GM12878 (cell line): ENCODE measurements around the gene GLI2. TPM values are rescaled to one million over a fixed set of nuclear protein-coding genes. Genes with fewer than 3 reads are reported as not detected.

Source experiments
- ATAC-seq: fragments of 200-7000 bp; cut with Tn5 transposase; 3 replicates; pipeline ENCODE4 v1.9.1; 2020; ENCODE audit warnings: mild to moderate bottlenecking, moderate library complexity
- BruUV-seq: library from RNA; stranded (reverse); fragments of 400-500 nt; replicated peaks from 2 replicates; lab custom pipeline; 2021; lab: Mats Ljungman, UMichigan
- CTCF ChIA-PET: fragments of 300-600 bp; sonication (Branson Sonifier 250); formaldehyde crosslinking; extraction: SDS; loops from one replicate; lab custom pipeline; 2021; ENCODE audit warnings: inconsistent platforms; lab: Yijun Ruan, JAX
- POLR2A ChIA-PET: fragments of 350-600 bp; formaldehyde crosslinking; extraction: SDS; loops from one replicate; lab custom pipeline; 2021; ENCODE audit warnings: inconsistent platforms; lab: Charles Lee
- RAD21 ChIA-PET: fragments of 300-600 bp; sonication (Branson Sonifier 250); formaldehyde crosslinking; loops from one replicate; lab custom pipeline; 2023; ENCODE audit warnings: antibody characterized with exemption; ENCODE audit not compliant: unreplicated experiment; lab: Charles Lee
- SMC1A ChIA-PET: fragments of 300-600 bp; sonication (Branson Sonifier 250); formaldehyde crosslinking; loops from one replicate; lab custom pipeline; 2023; ENCODE audit not compliant: unreplicated experiment, uncharacterized antibody; lab: Charles Lee
- DNase-seq: peaks from one replicate; pipeline ENCODE4 v3.0.0-alpha.2; 2011; ENCODE audit warnings: low read depth, low spot score
- FAIRE-seq: peaks from 3 replicates; lab custom pipeline; 2011; peaks lifted over from hg19 to GRCh38; lab: Jason Lieb, UNC
- H2AFZ ChIP-seq: 2 replicates; pipeline ENCODE4 v1.6.0; 2011; ENCODE audit warnings: low read depth, low read length, control low read depth; ENCODE audit not compliant: control insufficient read depth
- H3K27ac ChIP-seq: 2 replicates; pipeline ENCODE4 v1.5.1; 2011; ENCODE audit warnings: control low read depth; ENCODE audit not compliant: control insufficient read depth, insufficient read depth
- H3K27me3 ChIP-seq, 2 experiments: replicated peaks in 1 of 2; 2 replicates each; pipeline versions ENCODE4 v1.6.0 to v1.6.1; 2011; ENCODE audit warnings: low read length in 1 of 2; ENCODE audit not compliant: control insufficient read depth in 2 of 2, insufficient read depth in 2 of 2
- H3K36me3 ChIP-seq, 2 experiments: 2 replicates each; pipeline ENCODE4 v1.5.1; 2011; ENCODE audit warnings: low read length in 1 of 2; ENCODE audit not compliant: control insufficient read depth in 2 of 2, insufficient read depth in 2 of 2
- H3K4me1 ChIP-seq: 2 replicates; pipeline ENCODE4 v1.6.1; 2011; ENCODE audit warnings: mild to moderate bottlenecking, low read length, moderate library complexity, mixed read lengths; ENCODE audit not compliant: control insufficient read depth, insufficient read depth
- H3K4me2 ChIP-seq: 2 replicates; pipeline ENCODE4 v1.6.0; 2011; ENCODE audit warnings: control low read depth; ENCODE audit not compliant: control insufficient read depth, insufficient read depth
- H3K4me3 ChIP-seq: fragments of 200-600 bp; sonication (generic); 2 replicates; pipeline ENCODE4 v1.5.1; 2016
- H3K79me2 ChIP-seq: 2 replicates; pipeline ENCODE4 v1.6.0; 2011; ENCODE audit warnings: low read length; ENCODE audit not compliant: control insufficient read depth, insufficient read depth
- H3K9ac ChIP-seq: 2 replicates; pipeline ENCODE4 v1.8.0; 2011; ENCODE audit warnings: low read length, control low read depth, mixed read lengths; ENCODE audit not compliant: control insufficient read depth, insufficient read depth
- H3K9me3 ChIP-seq: replicated peaks from 3 replicates; pipeline ENCODE4 v1.5.1; 2011; ENCODE audit warnings: mild to moderate bottlenecking, low read length; ENCODE audit not compliant: control insufficient read depth, insufficient read depth
- H4K20me1 ChIP-seq: 2 replicates; pipeline ENCODE4 v1.6.0; 2011; ENCODE audit not compliant: control insufficient read depth, insufficient read depth
- BCL11A ChIP-seq: IDR thresholded peaks from 2 replicates; pipeline ENCODE4 v1.6.1; 2011; ENCODE audit warnings: low read depth, low read length
- DPF2 ChIP-seq: fragments of 450-650 bp; IDR thresholded peaks from 2 replicates; pipeline ENCODE4 v1.6.1; 2017; ENCODE audit warnings: mild to moderate bottlenecking
- MTA2 ChIP-seq: fragments of 450-650 bp; IDR thresholded peaks from 2 replicates; pipeline ENCODE4 v1.6.1; 2016; ENCODE audit warnings: low read depth, mild to moderate bottlenecking, moderate library complexity
- PAX5 ChIP-seq: IDR thresholded peaks from 2 replicates; pipeline ENCODE4 v1.6.1; 2011; ENCODE audit warnings: low read depth, low read length, borderline replicate concordance
- RBBP5 ChIP-seq: fragments of 200-600 bp; sonication (generic); conservative IDR thresholded peaks from 2 replicates; pipeline ENCODE4 v1.6.1; 2016
- SMC3 ChIP-seq: IDR thresholded peaks from 2 replicates; pipeline ENCODE4 v1.6.1; 2011; ENCODE audit warnings: low read length, improper control_type of control experiment, borderline replicate concordance
- YY1 ChIP-seq: IDR thresholded peaks from 2 replicates; pipeline ENCODE4 v1.6.1; 2011; ENCODE audit warnings: low read depth, mild to moderate bottlenecking, low read length
- WGBS: methylation state at CpG from one replicate; pipeline ENCODE4 v1.1.6; 2016; ENCODE audit warnings: low lambda C conversion rate; ENCODE audit not compliant: insufficient replicate concordance, insufficient coverage; ENCODE audit errors: missing lambda C conversion rate; 5-methylcytosine and 5-hydroxymethylcytosine counted together
- in situ Hi-C: fragments of 300-500 bp; cut with MboI; formaldehyde crosslinking; loops from 9 replicates; pipeline ENCODE4 v1.14.3; 2018; ENCODE audit warnings: mixed read lengths
- intact Hi-C: fragments of 100-400 bp; cut with micrococcal nuclease; formaldehyde crosslinking; loops from one replicate; pipeline ENCODE4 v1.14.2; 2022; ENCODE audit not compliant: unreplicated experiment
- polyA plus RNA-seq, 11 experiments: library from polyadenylated mRNA; depleted of rRNA in 4 of 11; unstranded in 6 of 11; stranded (reverse) in 5 of 11; fragments of >200 nt; fragmentation: Nextera tagmentation in 4 of 11; fragmentation: Illumina TruSeq in 1 of 11; extraction: Ambion mirVana in 4 of 11; extraction: Trizol in 1 of 11; gene quantifications; 1 replicate in 1 of 11; 2 replicates in 10 of 11; pipeline versions ENCODE4 v1.2.1 to v1.2.3, GENCODE V29; 2011 to 2016; ENCODE audit warnings: inconsistent platforms in 2 of 11, missing spikeins in 2 of 11, low read depth in 1 of 11
- total RNA-seq, 4 experiments: library from RNA; depleted of rRNA in 3 of 4; stranded (reverse); fragments of >200 nt in 3 of 4; fragmentation: Illumina TruSeq in 1 of 4; extraction: Trizol in 1 of 4; gene quantifications; 2 replicates each; pipeline versions ENCODE4 v1.2.1 to v1.2.3, GENCODE V29; 2013 to 2021
- TF ChIP-seq, protein P1 (sequence below): IDR thresholded peaks from 2 replicates; pipeline ENCODE4 v1.6.1; 2012; ENCODE audit warnings: low read depth, low read length, improper control_type of control experiment
- TF ChIP-seq, protein P2 (sequence below): fragments of 450-650 bp; IDR thresholded peaks from 2 replicates; pipeline ENCODE4 v1.6.1; 2017; ENCODE audit warnings: borderline replicate concordance
- TF ChIP-seq, protein P3 (sequence below): IDR thresholded peaks from 2 replicates; pipeline ENCODE4 v1.6.1; 2012; ENCODE audit warnings: low read depth, low read length, improper control_type of control experiment

The GLI2 gene
- total and polyA plus RNA-seq, 10 of the 15 experiments (the other 5 are each of a cell fraction or from before 2014, with no cell fraction given) = 0.01 TPM; not detected in 9

DNA sequence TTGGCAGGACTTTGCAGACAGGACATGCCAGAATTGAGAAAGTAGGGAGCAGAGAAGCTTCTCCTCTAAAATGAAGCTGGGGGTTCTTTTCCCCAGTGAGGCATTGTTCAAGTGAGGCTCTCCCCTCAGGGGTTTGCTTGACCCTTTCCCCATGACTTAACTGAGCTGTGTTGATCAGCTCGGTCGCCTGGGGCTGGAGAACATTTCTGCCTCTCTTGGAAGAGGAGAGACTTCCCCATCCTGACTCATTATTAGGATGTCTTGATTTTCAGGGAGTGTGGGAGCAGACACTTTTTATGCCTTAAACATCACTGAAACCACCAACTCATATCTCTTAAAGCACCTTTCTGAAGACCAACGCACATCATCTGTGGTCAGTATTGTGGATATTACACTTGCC lies 27.9 kb upstream of the GLI2 start:
- ChIA-PET SMC1A (no interaction called here), CTCF (interaction anchor here (0.6 kb wide), 1 partner anchor 59 kb away, joined by 3 read pairs; no protein-coding TSS in a partner anchor), RAD21 (no interaction called here), POLR2A (no interaction called here)
- Histone ChIP-seq H3K36me3 (no peaks in the 10 kb centered on the region), H2AFZ (no peak overlapping the region), H3K4me2 (no peak overlapping the region), H3K4me1 (no peaks in the 10 kb centered on the region), H3K9me3 (no peaks in the 10 kb centered on the region), H3K9ac (no peak overlapping the region), H3K27ac (no peak overlapping the region), H3K4me3 (no peak overlapping the region), H3K27me3 (peaks cover 3 to 5% of the 10 kb centered on the region in 2 experiments; a peak in 3 of 4 replicates), H4K20me1 (no peaks in the 10 kb centered on the region; the same call in 1 of the 2 replicates), H3K79me2 (no peaks in the 10 kb centered on the region)
- no peak for TF ChIP-seq MTA2
- TF ChIP-seq, protein P1, sequence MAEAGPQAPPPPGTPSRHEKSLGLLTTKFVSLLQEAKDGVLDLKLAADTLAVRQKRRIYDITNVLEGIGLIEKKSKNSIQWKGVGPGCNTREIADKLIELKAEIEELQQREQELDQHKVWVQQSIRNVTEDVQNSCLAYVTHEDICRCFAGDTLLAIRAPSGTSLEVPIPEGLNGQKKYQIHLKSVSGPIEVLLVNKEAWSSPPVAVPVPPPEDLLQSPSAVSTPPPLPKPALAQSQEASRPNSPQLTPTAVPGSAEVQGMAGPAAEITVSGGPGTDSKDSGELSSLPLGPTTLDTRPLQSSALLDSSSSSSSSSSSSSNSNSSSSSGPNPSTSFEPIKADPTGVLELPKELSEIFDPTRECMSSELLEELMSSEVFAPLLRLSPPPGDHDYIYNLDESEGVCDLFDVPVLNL = no peak
- no peak for TF ChIP-seq SMC3
- TF ChIP-seq, protein P2, sequence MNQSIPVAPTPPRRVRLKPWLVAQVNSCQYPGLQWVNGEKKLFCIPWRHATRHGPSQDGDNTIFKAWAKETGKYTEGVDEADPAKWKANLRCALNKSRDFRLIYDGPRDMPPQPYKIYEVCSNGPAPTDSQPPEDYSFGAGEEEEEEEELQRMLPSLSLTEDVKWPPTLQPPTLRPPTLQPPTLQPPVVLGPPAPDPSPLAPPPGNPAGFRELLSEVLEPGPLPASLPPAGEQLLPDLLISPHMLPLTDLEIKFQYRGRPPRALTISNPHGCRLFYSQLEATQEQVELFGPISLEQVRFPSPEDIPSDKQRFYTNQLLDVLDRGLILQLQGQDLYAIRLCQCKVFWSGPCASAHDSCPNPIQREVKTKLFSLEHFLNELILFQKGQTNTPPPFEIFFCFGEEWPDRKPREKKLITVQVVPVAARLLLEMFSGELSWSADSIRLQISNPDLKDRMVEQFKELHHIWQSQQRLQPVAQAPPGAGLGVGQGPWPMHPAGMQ = no peak
- TF ChIP-seq RBBP5 = no peak
- TF ChIP-seq DPF2 = no peak
- TF ChIP-seq PAX5 = no peak
- no peak for TF ChIP-seq BCL11A
- TF ChIP-seq YY1 = no peak
- TF ChIP-seq, protein P3, sequence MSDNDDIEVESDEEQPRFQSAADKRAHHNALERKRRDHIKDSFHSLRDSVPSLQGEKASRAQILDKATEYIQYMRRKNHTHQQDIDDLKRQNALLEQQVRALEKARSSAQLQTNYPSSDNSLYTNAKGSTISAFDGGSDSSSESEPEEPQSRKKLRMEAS = no peak
- no TSS peak for BruUV-seq
- no peak for ATAC-seq
- 8% methylated on average over 3 of the region's 3 CpGs for WGBS
- in situ Hi-C loops (no loop called here), intact Hi-C loops (no loop called here)
- no peak for DNase-seq
- no peak for FAIRE-seq
